HepG2 (cell line): Measurements from ENCODE around the gene VPS52. TPM values are rescaled to one million over a fixed set of nuclear protein-coding genes. Genes with fewer than 3 reads are reported as not detected.

Experiments
- ATAC-seq: fragments of 200-7000 bp; cut with Tn5 transposase; 3 replicates; pipeline ENCODE4 v1.9.1; 2020; ENCODE audit warnings: mild to moderate bottlenecking, moderate library complexity
- BruUV-seq: library from RNA; stranded (reverse); fragments of 400-500 nt; replicated peaks from 2 replicates; lab custom pipeline; 2021; lab: Mats Ljungman, UMichigan
- CTCF ChIA-PET: fragments of 300-600 bp; formaldehyde crosslinking; extraction: SDS; loops from one replicate; lab custom pipeline; 2021; ENCODE audit warnings: low total read pairs, inconsistent platforms, low intra/inter-chr PET ratio; lab: Yijun Ruan, JAX
- POLR2A ChIA-PET: fragments of 350-600 bp; sonication (Branson Sonifier 250); formaldehyde crosslinking; loops from one replicate; lab custom pipeline; 2020; ENCODE audit warnings: antibody characterized with exemption, inconsistent platforms; lab: Yijun Ruan, JAX
- DNase-seq: peaks from one replicate; pipeline ENCODE4 v3.0.0-alpha.2; 2015; ENCODE audit warnings: low spot score
- FAIRE-seq: peaks from 3 replicates; lab custom pipeline; 2011; peaks lifted over from hg19 to GRCh38; lab: Jason Lieb, UNC
- H2AFZ ChIP-seq: one replicate; pipeline ENCODE4 v1.6.1; 2011; ENCODE audit warnings: low read length, inconsistent platforms
- H3K27ac ChIP-seq: fragments of 300-600 bp; 3 replicates; pipeline ENCODE4 v1.8.0; 2011; ENCODE audit warnings: mixed run types, mild to moderate bottlenecking, mixed read lengths, low read length, inconsistent platforms; ENCODE audit not compliant: insufficient read depth; ENCODE audit errors: extremely low read length
- H3K27me3 ChIP-seq, 2 experiments: fragments of 200-600 bp in 1 of 2; 2 replicates in 1 of 2; 3 replicates in 1 of 2; pipeline versions ENCODE4 v1.6.0 to v1.8.0; 2011; ENCODE audit warnings: low read length in 2 of 2, mild to moderate bottlenecking in 2 of 2, moderate library complexity in 2 of 2, inconsistent platforms in 1 of 2; ENCODE audit not compliant: insufficient read depth in 2 of 2, control insufficient read depth in 1 of 2
- H3K36me3 ChIP-seq, 2 experiments: fragments of 200-600 bp in 1 of 2; replicated peaks in 1 of 2; 2 replicates in 1 of 2; 3 replicates in 1 of 2; pipeline versions ENCODE4 v1.5.1 to v1.8.0; 2011; ENCODE audit warnings: low read length in 2 of 2, inconsistent platforms in 1 of 2; ENCODE audit not compliant: insufficient read depth in 2 of 2, control insufficient read depth in 1 of 2
- H3K4me1 ChIP-seq: 2 replicates; pipeline ENCODE4 v1.5.1; 2012; ENCODE audit warnings: low read length, inconsistent platforms; ENCODE audit not compliant: insufficient read depth
- H3K4me2 ChIP-seq: 2 replicates; pipeline ENCODE4 v1.6.0; 2011; ENCODE audit warnings: low read depth, low read length, inconsistent platforms
- H3K4me3 ChIP-seq, 3 experiments: fragments of 200-600 bp in 1 of 3; sonication (generic), shearing (Covaris generic) in 1 of 3; replicated peaks in 1 of 3; 2 replicates each; pipeline ENCODE4 v1.5.1; 2011 to 2016; ENCODE audit warnings: low read length in 3 of 3, inconsistent platforms in 2 of 3, low read depth in 2 of 3, mild to moderate bottlenecking in 2 of 3, control low read depth in 1 of 3, mixed read lengths in 1 of 3; ENCODE audit not compliant: insufficient read depth in 1 of 3
- H3K79me2 ChIP-seq: one replicate; pipeline ENCODE4 v1.6.1; 2011; ENCODE audit warnings: low read length, inconsistent platforms; ENCODE audit not compliant: insufficient read depth
- H3K9ac ChIP-seq: 2 replicates; pipeline ENCODE4 v1.6.0; 2011; ENCODE audit warnings: mild to moderate bottlenecking, low read depth, low read length, inconsistent platforms; ENCODE audit not compliant: insufficient read depth
- H3K9me3 ChIP-seq: 2 replicates; pipeline ENCODE4 v1.5.1; 2012; ENCODE audit warnings: mild to moderate bottlenecking, low read length
- H4K20me1 ChIP-seq: 2 replicates; pipeline ENCODE4 v1.6.0; 2011; ENCODE audit warnings: inconsistent platforms, mild to moderate bottlenecking, low read length, moderate library complexity; ENCODE audit not compliant: insufficient read depth
- NFAT5 ChIP-seq: sonication (generic); formaldehyde crosslinking; IDR thresholded peaks from 2 replicates; pipeline ENCODE4 v1.4.0; 2020; ENCODE audit warnings: missing genetic modification reagents
- RBFOX2 ChIP-seq: fragments of 200-400 bp; formaldehyde crosslinking; IDR thresholded peaks from 2 replicates; pipeline ENCODE4 v1.6.1; 2017; ENCODE audit warnings: low read depth, mild to moderate bottlenecking, low read length
- WGBS: methylation state at CpG from one replicate; pipeline ENCODE4 v1.1.6; 2017; ENCODE audit warnings: low lambda C conversion rate; 5-methylcytosine and 5-hydroxymethylcytosine counted together
- in situ Hi-C: cut with HindIII; loops from 2 replicates; pipeline ENCODE4 v1.10.0; 2017; ENCODE audit warnings: low pct_unique_long_range_greater_than_20kb; ENCODE audit not compliant: extremely low pct_ligation_motif_present
- intact Hi-C: fragments of 100-400 bp; cut with micrococcal nuclease; formaldehyde crosslinking; loops from one replicate; pipeline ENCODE4 v1.10.0; 2022; ENCODE audit not compliant: unreplicated experiment
- polyA plus RNA-seq, 8 experiments: library from polyadenylated mRNA; depleted of rRNA in 3 of 8; stranded (reverse) in 7 of 8; unstranded in 1 of 8; fragments of >200 nt; fragmentation: Illumina TruSeq in 4 of 8; extraction: Trizol in 4 of 8; gene quantifications; 2 replicates each; pipeline versions ENCODE4 v1.2.1 to v1.2.3, GENCODE V29; 2011 to 2016; ENCODE audit warnings: low read depth in 4 of 8, missing spikeins in 1 of 8, mixed read lengths in 1 of 8; ENCODE audit not compliant: insufficient read depth in 1 of 8
- total RNA-seq, 5 experiments: library from RNA; depleted of rRNA; stranded (reverse); fragments of >200 nt; fragmentation: Illumina TruSeq; extraction: Trizol; gene quantifications; 2 replicates each; pipeline ENCODE4 v1.2.3, GENCODE V29; 2016; ENCODE audit warnings: low read depth in 1 of 5

VPS52 gene
- total and polyA plus RNA-seq, 2 of the 13 experiments (the other 11 are each of a cell fraction or from before 2014, with no cell fraction given), result 48.9 to 85.5 TPM

GRCh38 chr6:33202799-33203198 lies 68.9 kb downstream of the VPS52 start:
- ChIA-PET POLR2A (interaction anchor here (0.7 kb wide), 1 partner anchor 47 kb away, joined by 3 read pairs; no protein-coding TSS in a partner anchor), CTCF (no interaction called here)
- Histone ChIP-seq H3K79me2 (peaks cover 45% of the 10 kb centered on the region), H3K36me3 (peaks cover 10 to 24% of the 10 kb centered on the region in 2 experiments), H2AFZ (no peak overlapping the region), H4K20me1 (peaks cover 19% of the 10 kb centered on the region), H3K4me1 (peaks cover 71% of the 10 kb centered on the region), H3K27ac (no peak overlapping the region), H3K9me3 (no peaks in the 10 kb centered on the region), H3K9ac (peak overlapping the region; percentile 99), H3K4me2 (peak overlapping the region; percentile 99), H3K27me3 (peaks cover 0 to 4% of the 10 kb centered on the region in 2 experiments; a peak in 1 of 5 replicates), H3K4me3 (peak overlapping the region in 1 of 3 experiments; percentile 93; a peak in 2 of 6 replicates)
- FAIRE-seq (no peak), DNase-seq (no peak), ATAC-seq (no peak)
- peak; percentile 54; the same call in 1 of the 2 replicates for TF ChIP-seq RBFOX2
- TF ChIP-seq NFAT5 (CRISPR knock-in tag), result no peak
- in situ Hi-C loops, result loop anchor here (5.0 to 10.0 kb wide), 3 partner anchors 45 to 212 kb away; partner anchors contain the start of genes CUTA, PHF1 and RGL2
- intact Hi-C loops, result no loop called here
- WGBS, result 89% methylated on average over 6 of the region's 6 CpGs
- BruUV-seq, result no TSS peak
